AG10803 (cell line): Measurements from ENCODE around the gene KRTAP10-3.

Experiments
- DNase-seq: peaks from one replicate; pipeline ENCODE4 v3.0.0; 2010; ENCODE audit warnings: low read depth
- H3K4me3 ChIP-seq: 2 replicates; pipeline ENCODE4 v1.5.1; 2011; ENCODE audit warnings: mild to moderate bottlenecking, low read length, control low read depth
- CTCF ChIP-seq: conservative IDR thresholded peaks from 2 replicates; pipeline ENCODE4 v1.5.1; 2011; ENCODE audit warnings: mild to moderate bottlenecking, low read length, control low read depth, inconsistent platforms

Gene KRTAP10-3

GRCh38 chr21:44519346-44520325, 39.0 kb downstream of the KRTAP10-3 start:
- DNase-seq, result no peak
- no peak for TF ChIP-seq CTCF
- no peak overlapping the region for H3K4me3 ChIP-seq

GRCh38 chr21:44518686-44519085, 39.9 kb downstream of the KRTAP10-3 start:
- H3K4me3 ChIP-seq, result no peak overlapping the region
- no peak for DNase-seq
- TF ChIP-seq CTCF, result no peak

- TF ChIP-seq CTCF, result no peak
- no peak overlapping the region for H3K4me3 ChIP-seq
- no peak for DNase-seq
Observed at GRCh38 chr21:44517175-44517899, 41.3 kb downstream of the KRTAP10-3 start.

GRCh38 chr21:44516828-44517174, 41.8 kb downstream of the KRTAP10-3 start:
- H3K4me3 ChIP-seq, result no peak overlapping the region
- no peak for TF ChIP-seq CTCF

GRCh38 chr21:44516342-44516741, 42.3 kb downstream of the KRTAP10-3 start:
- no peak for DNase-seq
- no peak overlapping the region for H3K4me3 ChIP-seq
- TF ChIP-seq CTCF, result no peak

More at GRCh38 chr21:44516828-44517174, 41.8 kb downstream of the KRTAP10-3 start:
- DNase-seq, result no peak

- no peak overlapping the region for H3K4me3 ChIP-seq
- DNase-seq, result no peak
- TF ChIP-seq CTCF, result no peak
Observed at GRCh38 chr21:44515359-44516165, 43.0 kb downstream of the KRTAP10-3 start.
